Testis (tissue), 2 donors: Measurements from ENCODE around the gene PIK3CD.

Source experiments
- POLR2A ChIP-seq: fragments of 450-650 bp; IDR thresholded peaks from one replicate; pipeline ENCODE4 v1.6.1; 2017; ENCODE audit warnings: antibody characterized with exemption, mild to moderate bottlenecking, moderate library complexity
- TF ChIP-seq, protein P1 (sequence below), 3 experiments: fragments of 450-650 bp in 2 of 3; fragments of 200-600 bp in 1 of 3; sonication (generic) in 1 of 3; IDR thresholded peaks; one replicate each; pipeline ENCODE4 v1.5.1; 2016 to 2019; ENCODE audit warnings: antibody characterized with exemption in 3 of 3, mild to moderate bottlenecking in 2 of 3, moderate library complexity in 1 of 3

DNA sequence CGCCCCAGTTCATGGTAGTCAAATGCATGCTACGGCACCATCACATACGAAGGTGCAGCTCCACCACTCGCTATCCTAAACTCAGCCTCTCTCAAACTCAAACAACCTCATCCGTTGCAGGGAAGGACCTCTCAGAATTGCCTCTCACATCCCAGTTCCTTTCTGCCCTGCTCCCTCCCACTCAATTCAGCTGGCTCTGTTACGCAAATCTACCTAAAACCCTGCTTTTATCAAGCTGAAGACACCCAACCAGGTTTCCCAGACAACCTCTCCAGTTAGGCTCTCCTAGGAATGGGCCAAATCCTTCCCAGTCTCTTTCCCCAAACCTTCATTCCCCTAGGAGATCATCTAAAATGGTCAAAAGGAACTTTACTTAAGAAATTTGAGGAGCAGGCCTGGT, 109.3 kb downstream of the PIK3CD start:
- no peak for TF ChIP-seq POLR2A
- TF ChIP-seq, protein P1, sequence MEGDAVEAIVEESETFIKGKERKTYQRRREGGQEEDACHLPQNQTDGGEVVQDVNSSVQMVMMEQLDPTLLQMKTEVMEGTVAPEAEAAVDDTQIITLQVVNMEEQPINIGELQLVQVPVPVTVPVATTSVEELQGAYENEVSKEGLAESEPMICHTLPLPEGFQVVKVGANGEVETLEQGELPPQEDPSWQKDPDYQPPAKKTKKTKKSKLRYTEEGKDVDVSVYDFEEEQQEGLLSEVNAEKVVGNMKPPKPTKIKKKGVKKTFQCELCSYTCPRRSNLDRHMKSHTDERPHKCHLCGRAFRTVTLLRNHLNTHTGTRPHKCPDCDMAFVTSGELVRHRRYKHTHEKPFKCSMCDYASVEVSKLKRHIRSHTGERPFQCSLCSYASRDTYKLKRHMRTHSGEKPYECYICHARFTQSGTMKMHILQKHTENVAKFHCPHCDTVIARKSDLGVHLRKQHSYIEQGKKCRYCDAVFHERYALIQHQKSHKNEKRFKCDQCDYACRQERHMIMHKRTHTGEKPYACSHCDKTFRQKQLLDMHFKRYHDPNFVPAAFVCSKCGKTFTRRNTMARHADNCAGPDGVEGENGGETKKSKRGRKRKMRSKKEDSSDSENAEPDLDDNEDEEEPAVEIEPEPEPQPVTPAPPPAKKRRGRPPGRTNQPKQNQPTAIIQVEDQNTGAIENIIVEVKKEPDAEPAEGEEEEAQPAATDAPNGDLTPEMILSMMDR (IDR thresholded peaks at IDR 0.05) = no peak
